Gastroesophageal sphincter (tissue), 3 donors: Measurements from ENCODE around the gene SHKBP1.

Experiments
- CTCF ChIP-seq, 4 experiments: fragments of 200-600 bp in 2 of 4; fragments of 450-650 bp in 2 of 4; sonication (generic) in 1 of 4; IDR thresholded peaks; one replicate each; pipeline ENCODE4 v1.5.1; 2017 to 2019; ENCODE audit warnings: antibody characterized with exemption in 4 of 4, mild to moderate bottlenecking in 2 of 4, moderate library complexity in 2 of 4
- EP300 ChIP-seq: sonication (generic); formaldehyde crosslinking; IDR thresholded peaks from one replicate; pipeline ENCODE4 v1.6.1; 2017; ENCODE audit warnings: antibody characterized with exemption, mild to moderate bottlenecking
- POLR2A ChIP-seq, 2 donors: fragments of 450-650 bp; IDR thresholded peaks; one replicate each; pipeline ENCODE4 v1.6.1; 2017; ENCODE audit warnings: antibody characterized with exemption in 2 of 2, mild to moderate bottlenecking in 2 of 2, moderate library complexity in 1 of 2
- POLR2AphosphoS5 ChIP-seq: sonication (generic); formaldehyde crosslinking; IDR thresholded peaks from one replicate; pipeline ENCODE4 v1.6.1; 2017; ENCODE audit warnings: antibody characterized with exemption

GRCh38 chr19:40626918-40627317 lies 50.2 kb downstream of the SHKBP1 start:
- TF ChIP-seq POLR2A (IDR thresholded peaks at IDR 0.05) = no peak
- TF ChIP-seq CTCF (IDR thresholded peaks at IDR 0.05) = no peak
- no peak for TF ChIP-seq EP300
- no peak for TF ChIP-seq POLR2AphosphoS5
